Measurements from ENCODE around the gene TIAM2. TPM values are rescaled to one million over a fixed set of nuclear protein-coding genes. Genes with fewer than 3 reads are reported as not detected.

TIAM2 gene
- total RNA-seq, 3 donors from 2014 or later (not counting 1 experiment from before 2014, with no cell fraction given): 6.5 to 11.1 (median 8.7) TPM

- Histone ChIP-seq H3K36me3 (ENCODE audit: control insufficient read depth, insufficient read depth, low read length) (no peaks in the 10 kb centered on the region), H3K9me3 (ENCODE audit: control insufficient read depth, insufficient read depth, low read length) (no peaks in the 10 kb centered on the region), H3K27ac (ENCODE audit: low read length) (no peak overlapping the region), H3K4me1 (ENCODE audit: control insufficient read depth, insufficient read depth, low read length) (peaks cover 14% of the 10 kb centered on the region), H3K4me3 (ENCODE audit: low read length) (no peak overlapping the region), H3K27me3 (ENCODE audit: control insufficient read depth, insufficient read depth, low read length) (no peaks in the 10 kb centered on the region)
- 85% methylated on average over 4 of the region's 4 CpGs for WGBS (ENCODE audit: insufficient coverage)
- Mint-ChIP-seq H3K27ac (peak overlapping the region in 1 of 2 donors; percentile 10), H3K36me3 (no peaks in the 10 kb centered on the region), H3K9me3 (no peaks in the 10 kb centered on the region), H3K27me3 (ENCODE audit: low read depth in 2 of 2) (peaks cover 6 to 29% of the 10 kb centered on the region in 2 donors), H3K4me1 (peaks cover 0 to 7% of the 10 kb centered on the region in 2 donors), H3K4me3 (no peak overlapping the region)
- no peak for ATAC-seq
- intact Hi-C loops (cut with micrococcal nuclease): no loop called here
- TF ChIP-seq, protein P1, sequence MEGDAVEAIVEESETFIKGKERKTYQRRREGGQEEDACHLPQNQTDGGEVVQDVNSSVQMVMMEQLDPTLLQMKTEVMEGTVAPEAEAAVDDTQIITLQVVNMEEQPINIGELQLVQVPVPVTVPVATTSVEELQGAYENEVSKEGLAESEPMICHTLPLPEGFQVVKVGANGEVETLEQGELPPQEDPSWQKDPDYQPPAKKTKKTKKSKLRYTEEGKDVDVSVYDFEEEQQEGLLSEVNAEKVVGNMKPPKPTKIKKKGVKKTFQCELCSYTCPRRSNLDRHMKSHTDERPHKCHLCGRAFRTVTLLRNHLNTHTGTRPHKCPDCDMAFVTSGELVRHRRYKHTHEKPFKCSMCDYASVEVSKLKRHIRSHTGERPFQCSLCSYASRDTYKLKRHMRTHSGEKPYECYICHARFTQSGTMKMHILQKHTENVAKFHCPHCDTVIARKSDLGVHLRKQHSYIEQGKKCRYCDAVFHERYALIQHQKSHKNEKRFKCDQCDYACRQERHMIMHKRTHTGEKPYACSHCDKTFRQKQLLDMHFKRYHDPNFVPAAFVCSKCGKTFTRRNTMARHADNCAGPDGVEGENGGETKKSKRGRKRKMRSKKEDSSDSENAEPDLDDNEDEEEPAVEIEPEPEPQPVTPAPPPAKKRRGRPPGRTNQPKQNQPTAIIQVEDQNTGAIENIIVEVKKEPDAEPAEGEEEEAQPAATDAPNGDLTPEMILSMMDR (IDR thresholded peaks at IDR 0.05): no peak
- DNase-seq: no peak
Measured at GRCh38 chr6:155221086-155221485, 226.0 kb downstream of the TIAM2 start.

DNA sequence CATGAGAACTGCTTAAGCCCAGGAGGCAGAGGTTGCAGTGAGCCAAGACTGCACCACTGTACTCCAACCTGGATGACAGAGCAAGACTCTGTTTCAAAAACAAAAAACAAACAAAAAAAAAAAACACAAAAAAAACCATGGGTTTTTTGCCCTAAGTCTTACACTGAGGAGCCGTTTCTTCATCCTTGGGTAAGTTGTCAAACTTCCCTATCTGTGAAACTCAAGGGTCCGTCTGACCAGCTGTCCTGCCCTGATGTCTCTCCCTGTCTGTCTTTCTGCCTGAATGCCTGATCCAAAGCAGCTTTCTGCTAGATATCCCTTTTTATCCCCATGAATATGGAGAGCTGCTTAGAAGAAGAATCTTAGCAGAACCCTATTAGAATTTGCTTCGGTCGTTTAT lies 227.4 kb downstream of the TIAM2 start:
- intact Hi-C loops (cut with micrococcal nuclease): no loop called here
- Histone ChIP-seq H3K27me3 (ENCODE audit: control insufficient read depth, insufficient read depth, low read length) (no peaks in the 10 kb centered on the region), H3K4me3 (ENCODE audit: low read length) (no peak overlapping the region), H3K4me1 (ENCODE audit: control insufficient read depth, insufficient read depth, low read length) (peaks cover 14% of the 10 kb centered on the region), H3K9me3 (ENCODE audit: control insufficient read depth, insufficient read depth, low read length) (no peaks in the 10 kb centered on the region), H3K27ac (ENCODE audit: low read length) (no peak overlapping the region), H3K36me3 (ENCODE audit: control insufficient read depth, insufficient read depth, low read length) (no peaks in the 10 kb centered on the region)
- TF ChIP-seq, protein P1 (IDR thresholded peaks at IDR 0.05): no peak
- peaks cover 0 to 7% of the 10 kb centered on the region in 2 donors for H3K4me1 Mint-ChIP-seq
- DNase-seq: no peak
- H3K4me3 Mint-ChIP-seq: no peak overlapping the region
- H3K9me3 Mint-ChIP-seq: no peaks in the 10 kb centered on the region
- no peak overlapping the region for H3K27ac Mint-ChIP-seq
- H3K27me3 Mint-ChIP-seq (ENCODE audit: low read depth in 2 of 2): peaks cover 3 to 19% of the 10 kb centered on the region in 2 donors
- no peak for ATAC-seq
- H3K36me3 Mint-ChIP-seq: no peaks in the 10 kb centered on the region
- WGBS (ENCODE audit: insufficient coverage): 93% methylated on average over 4 of the region's 4 CpGs

GRCh38 chr6:155223646-155224451 lies 228.7 kb downstream of the TIAM2 start:
- TF ChIP-seq, protein P1 (IDR thresholded peaks at IDR 0.05): no peak
- Mint-ChIP-seq H3K9me3 (no peaks in the 10 kb centered on the region), H3K27me3 (ENCODE audit: low read depth in 2 of 2) (peaks cover 3 to 19% of the 10 kb centered on the region in 2 donors), H3K4me1 (peaks cover 0 to 7% of the 10 kb centered on the region in 2 donors), H3K4me3 (no peak overlapping the region), H3K36me3 (no peaks in the 10 kb centered on the region), H3K27ac (peak overlapping the region; percentile 53 to 75)
- Histone ChIP-seq H3K36me3 (ENCODE audit: control insufficient read depth, insufficient read depth, low read length) (no peaks in the 10 kb centered on the region), H3K27me3 (ENCODE audit: control insufficient read depth, insufficient read depth, low read length) (no peaks in the 10 kb centered on the region), H3K9me3 (ENCODE audit: control insufficient read depth, insufficient read depth, low read length) (no peaks in the 10 kb centered on the region), H3K27ac (ENCODE audit: low read length) (peak overlapping the region; percentile 57), H3K4me1 (ENCODE audit: control insufficient read depth, insufficient read depth, low read length) (peaks cover 14% of the 10 kb centered on the region), H3K4me3 (ENCODE audit: low read length) (no peak overlapping the region)
- 62% methylated on average over 10 of the region's 12 CpGs for WGBS (ENCODE audit: insufficient coverage)
- DNase-seq (peak in 1 of 2 donors; percentile 52), ATAC-seq (peak; percentile 48 to 85 (median 85))
- intact Hi-C loops (cut with micrococcal nuclease): no loop called here
